K562 (cell line): ENCODE results near the gene SLC1A7. TPM values are rescaled to one million over a fixed set of nuclear protein-coding genes. Genes with fewer than 3 reads are reported as not detected.

Experiments used
- ATAC-seq: fragments of 200-7000 bp; cut with Tn5 transposase; 3 replicates; pipeline ENCODE4 v1.9.1; 2020; ENCODE audit warnings: moderate library complexity
- BruUV-seq: library from RNA; stranded (reverse); fragments of 400-500 nt; replicated peaks from 2 replicates; lab custom pipeline; 2021; lab: Mats Ljungman, UMichigan
- CTCF ChIA-PET: fragments of 300-600 bp; formaldehyde crosslinking; extraction: SDS; loops from one replicate; lab custom pipeline; 2021; ENCODE audit warnings: low intra/inter-chr PET ratio; lab: Yijun Ruan, JAX
- POLR2A ChIA-PET: fragments of 300-600, 350-650 bp; sonication (Branson Sonifier 250); formaldehyde crosslinking; extraction: SDS; loops from one replicate; lab custom pipeline; 2021; ENCODE audit warnings: antibody characterized with exemption, inconsistent platforms; lab: Yijun Ruan, JAX
- DNase-seq, 4 experiments: peaks; one replicate each; pipeline versions ENCODE4 v3.0.0 to v3.0.0-alpha.2; 2011 to 2018; ENCODE audit warnings: low spot score in 3 of 4, mixed read lengths in 3 of 4; ENCODE audit errors: extremely low read depth in 1 of 4
- FAIRE-seq: peaks from 2 replicates; lab custom pipeline; 2011; peaks lifted over from hg19 to GRCh38; lab: Jason Lieb, UNC
- H2AFZ ChIP-seq: 2 replicates; pipeline ENCODE4 v1.6.0; 2011; ENCODE audit warnings: low read depth, low read length, control low read depth, inconsistent platforms
- H3K27ac ChIP-seq: fragments of 200-600 bp; 3 replicates; pipeline ENCODE4 v1.8.0; 2011; ENCODE audit warnings: low read depth, mild to moderate bottlenecking, control low read depth, inconsistent platforms, low read length, moderate library complexity, mixed read lengths; ENCODE audit errors: extremely low read depth
- H3K27me3 ChIP-seq, 2 experiments: fragments of 300-600 bp in 1 of 2; 2 replicates in 1 of 2; 3 replicates in 1 of 2; pipeline versions ENCODE4 v1.6.0 to v1.8.0; 2011; ENCODE audit warnings: inconsistent platforms in 2 of 2, low read length in 2 of 2, mild to moderate bottlenecking in 1 of 2, mixed read lengths in 1 of 2, moderate library complexity in 1 of 2; ENCODE audit not compliant: control insufficient read depth in 2 of 2, insufficient read depth in 2 of 2
- H3K36me3 ChIP-seq: fragments of 300-600 bp; 3 replicates; pipeline ENCODE4 v1.8.0; 2011; ENCODE audit warnings: mild to moderate bottlenecking, low read length, inconsistent platforms; ENCODE audit not compliant: control insufficient read depth, insufficient read depth
- H3K4me1 ChIP-seq, 2 experiments: fragments of 200-600 bp in 1 of 2; replicated peaks in 1 of 2; 2 replicates in 1 of 2; 3 replicates in 1 of 2; pipeline versions ENCODE4 v1.5.1 to v1.8.0; 2011; ENCODE audit warnings: inconsistent platforms in 2 of 2, low read length in 2 of 2, mild to moderate bottlenecking in 1 of 2, mixed read lengths in 1 of 2, moderate library complexity in 1 of 2; ENCODE audit not compliant: control insufficient read depth in 2 of 2, insufficient read depth in 2 of 2
- H3K4me2 ChIP-seq: 2 replicates; pipeline ENCODE4 v1.6.1; 2011; ENCODE audit warnings: low read length, control low read depth, inconsistent platforms, mixed read lengths; ENCODE audit not compliant: insufficient read depth
- H3K4me3 ChIP-seq: fragments of 200-600 bp; sonication (generic), shearing (Covaris generic); 2 replicates; pipeline ENCODE4 v1.5.1; 2016; ENCODE audit warnings: control low read depth, inconsistent platforms
- H3K79me2 ChIP-seq: fragments of 200-600 bp; 3 replicates; pipeline ENCODE4 v1.8.0; 2011; ENCODE audit warnings: low read length, inconsistent platforms; ENCODE audit not compliant: control insufficient read depth, insufficient read depth
- H3K9ac ChIP-seq, 2 experiments: 2 replicates each; pipeline versions ENCODE4 v1.6.0 to v1.6.1; 2011; ENCODE audit warnings: low read depth in 2 of 2, low read length in 2 of 2, control low read depth in 1 of 2, inconsistent platforms in 1 of 2, mild to moderate bottlenecking in 1 of 2, mixed read lengths in 1 of 2; ENCODE audit not compliant: insufficient read depth in 1 of 2
- H3K9me1 ChIP-seq: one replicate; pipeline ENCODE4 v1.6.0; 2011; ENCODE audit warnings: inconsistent platforms, mild to moderate bottlenecking, low read length, moderate library complexity; ENCODE audit not compliant: control insufficient read depth, insufficient read depth
- H3K9me3 ChIP-seq: replicated peaks from 2 replicates; pipeline ENCODE4 v1.5.1; 2011; ENCODE audit warnings: low read depth, low read length, inconsistent platforms; ENCODE audit not compliant: control insufficient read depth, insufficient read depth
- H4K20me1 ChIP-seq: replicated peaks from 2 replicates; pipeline ENCODE4 v1.6.1; 2011; ENCODE audit warnings: low read length, inconsistent platforms, mixed read lengths; ENCODE audit not compliant: control insufficient read depth, insufficient read depth
- FOXK1 ChIP-seq: sonication (generic); formaldehyde crosslinking; IDR thresholded peaks from 2 replicates; pipeline ENCODE4 v1.8.0; 2022; ENCODE audit warnings: missing genetic modification reagents, mild to moderate bottlenecking, borderline replicate concordance
- HMG20A ChIP-seq: fragments of 450-650 bp; formaldehyde crosslinking; conservative IDR thresholded peaks from 2 replicates; pipeline ENCODE4 v1.4.0; 2020; ENCODE audit warnings: mild to moderate bottlenecking, mixed read lengths
- NRF1 ChIP-seq, 2 experiments: fragments of 450-650 bp; IDR thresholded peaks in 1 of 2; conservative IDR thresholded peaks in 1 of 2; 2 replicates each; pipeline ENCODE4 v1.6.1; 2014; ENCODE audit warnings: mild to moderate bottlenecking in 2 of 2
- ZFP36 ChIP-seq: fragments of 150-350 bp; IDR thresholded peaks from 2 replicates; pipeline ENCODE4 v1.6.1; 2018; ENCODE audit warnings: low read length, low read depth; ENCODE audit not compliant: partially characterized antibody
- ZNF696 ChIP-seq: fragments of 250-450 bp; sonication (Bioruptor Pico); conservative IDR thresholded peaks from 2 replicates; pipeline ENCODE4 v1.4.0; 2020; ENCODE audit warnings: mild to moderate bottlenecking, moderate library complexity
- WGBS: fragments of 100-300 bp; shearing (Covaris generic); methylation state at CpG from one replicate; pipeline ENCODE4 v1.1.6; 2016; ENCODE audit warnings: low coverage, mixed read lengths; ENCODE audit not compliant: insufficient coverage; ENCODE audit errors: missing lambda C conversion rate; 5-methylcytosine and 5-hydroxymethylcytosine counted together
- in situ Hi-C: fragments of 300-500 bp; cut with MboI; formaldehyde crosslinking; loops from 4 replicates; pipeline ENCODE4 v1.15.0; 2018; ENCODE audit warnings: inconsistent platforms, mixed read lengths
- intact Hi-C: fragments of 100-400 bp; cut with micrococcal nuclease; formaldehyde crosslinking; loops from 2 replicates; pipeline ENCODE4 v1.14.2; 2022
- polyA plus RNA-seq, 8 experiments: library from polyadenylated mRNA; depleted of rRNA in 4 of 8; stranded (reverse) in 5 of 8; unstranded in 3 of 8; fragments of >200 nt; fragmentation: Nextera tagmentation in 2 of 8; fragmentation: Illumina TruSeq in 1 of 8; extraction: Ambion mirVana in 2 of 8; extraction: Trizol in 1 of 8; gene quantifications; 2 replicates each; pipeline versions ENCODE4 v1.2.1 to v1.2.3, GENCODE V29; 2011 to 2014; ENCODE audit warnings: inconsistent platforms in 1 of 8, missing spikeins in 1 of 8
- total RNA-seq, 7 experiments: library from RNA; depleted of rRNA in 6 of 7; stranded (reverse); fragments of >200 nt in 6 of 7; fragmentation: Illumina TruSeq in 2 of 7; extraction: Trizol in 2 of 7; gene quantifications; 2 replicates each; pipeline versions ENCODE4 v1.2.1 to v1.2.3, GENCODE V29; 2011 to 2021; ENCODE audit warnings: low replicate concordance in 1 of 7
- TF ChIP-seq, protein P1 (sequence below): fragments of 200-800 bp; sonication (Bioruptor generic); IDR thresholded peaks from 2 replicates; pipeline ENCODE4 v1.6.1; 2017; ENCODE audit warnings: missing genetic modification characterization, missing compliant biosample characterization

The SLC1A7 gene
- total and polyA plus RNA-seq, 9 of the 15 experiments (the other 6 are each of a cell fraction or from before 2014, with no cell fraction given) = 0.07 TPM; not detected in 8

- Histone ChIP-seq H3K4me3 (no peak overlapping the region), H3K27ac (no peak overlapping the region), H3K79me2 (no peaks in the 10 kb centered on the region), H3K4me2 (no peak overlapping the region), H3K9me1 (no peaks in the 10 kb centered on the region), H4K20me1 (peaks cover 10% of the 10 kb centered on the region), H3K9ac (no peak overlapping the region), H3K27me3 (peaks cover 32 to 82% of the 10 kb centered on the region in 2 experiments; a peak in 4 of 5 replicates), H2AFZ (no peak overlapping the region), H3K9me3 (0 out of 2 replicates have a peak, but pooled peaks cover 4% of the 10 kb centered on the region), H3K36me3 (no peaks in the 10 kb centered on the region), H3K4me1 (peaks cover 0 to 32% of the 10 kb centered on the region in 2 experiments; a peak in 2 of 5 replicates)
- intact Hi-C loops = no loop called here
- no TSS peak for BruUV-seq
- FAIRE-seq (peak; percentile 70), DNase-seq (no peak), ATAC-seq (no peak)
- ChIA-PET CTCF (interaction anchor here (0.7 kb wide), 1 partner anchor 379 kb away, joined by 3 read pairs; no protein-coding TSS in a partner anchor), POLR2A (interaction anchor here (0.7 to 1.3 kb wide), 2 partner anchors 15 to 1157 kb away, joined by 3 to 4 read pairs; no protein-coding TSS in a partner anchor)
- TF ChIP-seq FOXK1 (CRISPR knock-in tag) = no peak
- TF ChIP-seq ZFP36 = peak; percentile 91
- no peak for TF ChIP-seq ZNF696 (CRISPR knock-in tag)
- TF ChIP-seq, protein P1, sequence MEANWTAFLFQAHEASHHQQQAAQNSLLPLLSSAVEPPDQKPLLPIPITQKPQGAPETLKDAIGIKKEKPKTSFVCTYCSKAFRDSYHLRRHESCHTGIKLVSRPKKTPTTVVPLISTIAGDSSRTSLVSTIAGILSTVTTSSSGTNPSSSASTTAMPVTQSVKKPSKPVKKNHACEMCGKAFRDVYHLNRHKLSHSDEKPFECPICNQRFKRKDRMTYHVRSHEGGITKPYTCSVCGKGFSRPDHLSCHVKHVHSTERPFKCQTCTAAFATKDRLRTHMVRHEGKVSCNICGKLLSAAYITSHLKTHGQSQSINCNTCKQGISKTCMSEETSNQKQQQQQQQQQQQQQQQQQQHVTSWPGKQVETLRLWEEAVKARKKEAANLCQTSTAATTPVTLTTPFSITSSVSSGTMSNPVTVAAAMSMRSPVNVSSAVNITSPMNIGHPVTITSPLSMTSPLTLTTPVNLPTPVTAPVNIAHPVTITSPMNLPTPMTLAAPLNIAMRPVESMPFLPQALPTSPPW (CRISPR knock-in tag) = no peak
- no peak for TF ChIP-seq HMG20A (CRISPR knock-in tag)
- TF ChIP-seq NRF1 (conservative IDR thresholded peaks at IDR 0.05 in 1 of 2, IDR thresholded peaks at IDR 0.05 in 1 of 2) = peak; percentile 56 to 59
- in situ Hi-C loops = no loop called here
- 13% methylated on average over 11 of the region's 11 CpGs for WGBS
Measured at GRCh38 chr1:53116933-53117600, 25.4 kb downstream of the SLC1A7 start.
